HCT116 (cell line): ENCODE results near the gene OR2V2. TPM values are rescaled to one million over a fixed set of nuclear protein-coding genes. Genes with fewer than 3 reads are reported as not detected.

Source experiments
- ATAC-seq: fragments of 200-7000 bp; cut with Tn5 transposase; 2 replicates; pipeline ENCODE4 v1.9.1; 2020; ENCODE audit warnings: mild to moderate bottlenecking, moderate library complexity
- BruUV-seq: library from RNA; stranded (reverse); fragments of 400-500 nt; replicated peaks from 2 replicates; lab custom pipeline; 2021; lab: Mats Ljungman, UMichigan
- CTCF ChIA-PET: fragments of 300-600 bp; sonication (Branson Sonifier 250); formaldehyde crosslinking; loops from one replicate; lab custom pipeline; 2021; ENCODE audit warnings: antibody characterized with exemption; lab: Charles Lee
- POLR2A ChIA-PET: fragments of 300-600, 350-600 bp; sonication (Branson Sonifier 250); formaldehyde crosslinking; loops from one replicate; lab custom pipeline; 2021; ENCODE audit warnings: antibody characterized with exemption; lab: Charles Lee
- RAD21 ChIA-PET, 2 experiments: fragments of 300-600 bp; sonication (Branson Sonifier 250); formaldehyde crosslinking; loops; one replicate each; lab custom pipeline; 2023; ENCODE audit warnings: low total read pairs in 2 of 2; ENCODE audit not compliant: uncharacterized antibody in 2 of 2, unreplicated experiment in 2 of 2, low non-redundant PET in 1 of 2; lab: Charles Lee
- DNase-seq: peaks from one replicate; pipeline ENCODE4 v3.0.0-alpha.2; 2010; ENCODE audit warnings: low read depth, low spot score
- H2AFZ ChIP-seq: fragments of 200-600 bp; shearing (Covaris generic), sonication (generic); 2 replicates; pipeline ENCODE4 v1.6.1; 2017; ENCODE audit warnings: low read depth, mixed run types, mixed read lengths, antibody characterized with exemption, low read length; ENCODE audit not compliant: poor library complexity, severe bottlenecking
- H3K27ac ChIP-seq: 2 replicates; pipeline ENCODE4 v1.5.1; 2012; ENCODE audit warnings: low read depth, low read length
- H3K27me3 ChIP-seq: fragments of 200-600 bp; sonication (generic); 2 replicates; pipeline ENCODE4 v1.6.1; 2016; ENCODE audit warnings: mixed run types, low read length, mixed read lengths; ENCODE audit not compliant: insufficient read depth
- H3K36me3 ChIP-seq, 2 experiments: fragments of 200-500 bp in 1 of 2; fragments of 200-600 bp in 1 of 2; sonication (Bioruptor generic) in 1 of 2; sonication (generic) in 1 of 2; 2 replicates each; pipeline versions ENCODE4 v1.5.1 to v1.6.1; 2014 to 2016; ENCODE audit warnings: low read length in 2 of 2, inconsistent platforms in 1 of 2, mixed read lengths in 1 of 2, mixed run types in 1 of 2; ENCODE audit not compliant: insufficient read depth in 2 of 2, control insufficient read depth in 1 of 2
- H3K4me1 ChIP-seq, 2 experiments: fragments of 200-600 bp in 1 of 2; sonication (generic) in 1 of 2; 2 replicates each; pipeline versions ENCODE4 v1.5.1 to v1.6.1; 2012 to 2017; ENCODE audit warnings: low read length in 2 of 2, inconsistent platforms in 1 of 2, mild to moderate bottlenecking in 1 of 2, mixed read lengths in 1 of 2, mixed run types in 1 of 2, moderate library complexity in 1 of 2; ENCODE audit not compliant: insufficient read depth in 2 of 2, control insufficient read depth in 1 of 2
- H3K4me2 ChIP-seq: fragments of 200-600 bp; sonication (generic); 2 replicates; pipeline ENCODE4 v1.6.1; 2017; ENCODE audit warnings: mixed run types, low read length, mixed read lengths
- H3K4me3 ChIP-seq, 2 experiments: fragments of 200-600 bp in 1 of 2; sonication (generic) in 1 of 2; replicated peaks in 1 of 2; 2 replicates each; pipeline ENCODE4 v1.5.1; 2011 to 2016; ENCODE audit warnings: low read length in 2 of 2, control low read depth in 1 of 2, low read depth in 1 of 2, mild to moderate bottlenecking in 1 of 2, mixed read lengths in 1 of 2, mixed run types in 1 of 2
- H3K79me2 ChIP-seq: fragments of 200-600 bp; sonication (generic); 2 replicates; pipeline ENCODE4 v1.6.1; 2017; ENCODE audit warnings: mild to moderate bottlenecking, mixed run types, low read length, moderate library complexity, mixed read lengths; ENCODE audit not compliant: insufficient read depth
- H3K9ac ChIP-seq: fragments of 200-600 bp; sonication (generic); 2 replicates; pipeline ENCODE4 v1.6.1; 2016; ENCODE audit warnings: low read length, mixed read lengths
- H3K9me2 ChIP-seq: fragments of 200-600 bp; sonication (generic), shearing (Covaris generic); 2 replicates; pipeline ENCODE4 v1.6.1; 2017; ENCODE audit warnings: mixed run types, mild to moderate bottlenecking, moderate library complexity; ENCODE audit not compliant: insufficient read depth
- H3K9me3 ChIP-seq, 2 experiments: fragments of 200-500 bp in 1 of 2; fragments of 200-600 bp in 1 of 2; sonication (Bioruptor generic) in 1 of 2; sonication (generic) in 1 of 2; 2 replicates each; pipeline ENCODE4 v1.6.1; 2014 to 2017; ENCODE audit warnings: low read length in 2 of 2, mixed read lengths in 2 of 2, inconsistent platforms in 1 of 2, low read depth in 1 of 2, mild to moderate bottlenecking in 1 of 2, mixed run types in 1 of 2, moderate library complexity in 1 of 2; ENCODE audit not compliant: control insufficient read depth in 1 of 2, insufficient read depth in 1 of 2
- H4K20me1 ChIP-seq: fragments of 200-600 bp; sonication (generic), shearing (Covaris generic); 2 replicates; pipeline ENCODE4 v1.6.1; 2017; ENCODE audit warnings: mixed run types, mild to moderate bottlenecking, moderate library complexity; ENCODE audit not compliant: insufficient read depth
- SRF ChIP-seq: IDR thresholded peaks from 2 replicates; pipeline ENCODE4 v1.6.1; 2012; ENCODE audit warnings: low read depth
- YY1 ChIP-seq: IDR thresholded peaks from 2 replicates; pipeline ENCODE4 v1.6.1; 2011; ENCODE audit warnings: low read length, low read depth, moderate library complexity, mild to moderate bottlenecking; ENCODE audit not compliant: insufficient replicate concordance; ENCODE audit errors: extremely low read depth
- intact Hi-C: fragments of 100-400 bp; cut with micrococcal nuclease; formaldehyde crosslinking; loops from 2 replicates; pipeline ENCODE4 v1.10.0; 2022
- total RNA-seq: library from RNA; stranded (reverse); gene quantifications from one replicate; pipeline ENCODE4 v1.2.1, GENCODE V29; 2021; ENCODE audit not compliant: unreplicated experiment

The OR2V2 gene
- total RNA-seq, 1 experiment from 2014 or later = not detected

DNA sequence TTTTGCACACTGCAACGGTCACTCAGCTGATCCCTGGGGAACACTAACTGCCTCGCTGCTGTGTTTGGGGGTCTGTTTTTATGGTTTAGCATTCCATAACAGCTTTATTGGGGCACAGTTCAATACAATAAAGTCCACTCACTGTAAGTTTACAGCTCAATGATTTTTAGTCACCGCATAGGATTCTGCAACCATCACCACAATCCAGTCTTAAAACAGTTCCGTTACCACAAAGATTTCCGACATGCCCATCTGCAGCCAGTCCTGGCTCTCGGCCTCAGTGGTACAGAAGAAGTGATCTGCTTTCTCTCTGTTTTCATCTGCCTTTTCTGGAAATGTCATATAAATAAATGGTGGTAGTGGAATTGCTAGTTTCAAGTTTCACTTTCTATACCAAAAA, 23.6 kb downstream of the OR2V2 start:
- ATAC-seq (no peak), DNase-seq (no peak)
- Histone ChIP-seq H3K9me3 (no peaks in the 10 kb centered on the region), H3K4me3 (no peak overlapping the region), H3K27ac (no peak overlapping the region), H2AFZ (no peak overlapping the region), H3K9ac (no peak overlapping the region), H3K9me2 (no peaks in the 10 kb centered on the region), H3K4me2 (no peak overlapping the region), H3K4me1 (peaks cover 18 to 58% of the 10 kb centered on the region in 2 experiments; a peak in 3 of 4 replicates), H3K27me3 (no peaks in the 10 kb centered on the region), H3K36me3 (no peaks in the 10 kb centered on the region), H4K20me1 (no peaks in the 10 kb centered on the region), H3K79me2 (no peaks in the 10 kb centered on the region)
- ChIA-PET POLR2A (interaction anchor here (0.7 to 1.0 kb wide), 2 partner anchors 37 to 53 kb away, joined by 4 read pairs; no protein-coding TSS in a partner anchor), CTCF (interaction anchor here (0.8 kb wide), 1 partner anchor 53 kb away, joined by 3 read pairs; no protein-coding TSS in a partner anchor), RAD21 (no interaction called here)
- intact Hi-C loops = loop anchor here (5.0 kb wide), 2 partner anchors 51 to 309 kb away; partner anchors contain the start of genes TRIM41 and ZFP62
- no peak for TF ChIP-seq YY1
- no TSS peak for BruUV-seq

DNA sequence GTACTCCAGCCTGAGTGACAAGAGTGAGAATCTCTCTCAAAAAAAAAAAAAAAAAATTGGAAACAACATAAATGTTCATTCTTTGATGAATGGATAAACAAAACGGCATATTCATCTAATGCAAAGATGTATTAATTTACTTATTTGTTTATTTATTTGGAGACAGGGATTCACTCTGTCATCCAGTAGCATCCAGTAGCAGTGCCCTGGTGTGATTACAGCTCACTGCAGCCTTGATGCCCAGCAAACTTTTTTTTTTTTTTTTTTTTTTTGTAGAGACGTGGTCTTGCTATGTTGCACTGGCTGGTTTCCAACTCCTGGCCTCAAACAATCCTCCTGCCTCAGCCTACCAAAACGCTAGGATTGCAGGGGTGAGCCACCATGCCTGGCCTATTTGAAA, 24.4 kb downstream of the OR2V2 start:
- Histone ChIP-seq H3K9ac (no peak overlapping the region), H3K36me3 (no peaks in the 10 kb centered on the region), H3K9me2 (no peaks in the 10 kb centered on the region), H3K4me2 (peak overlapping the region; percentile 90; the same call in 1 of the 2 replicates), H3K4me1 (peaks cover 18 to 58% of the 10 kb centered on the region in 2 experiments; a peak in 3 of 4 replicates), H3K4me3 (no peak overlapping the region), H3K27me3 (no peaks in the 10 kb centered on the region), H3K27ac (no peak overlapping the region), H2AFZ (no peak overlapping the region), H3K79me2 (no peaks in the 10 kb centered on the region), H4K20me1 (no peaks in the 10 kb centered on the region), H3K9me3 (no peaks in the 10 kb centered on the region)
- no TSS peak for BruUV-seq
- DNase-seq = no peak
- CTCF ChIA-PET = interaction anchor here (0.6 to 2.0 kb wide), 3 partner anchors 10 to 38 kb away, joined by 3 to 5 read pairs (median 5); no protein-coding TSS in a partner anchor
- ATAC-seq = no peak
- TF ChIP-seq SRF = no peak
- RAD21 ChIA-PET = no interaction called here
- intact Hi-C loops = loop anchor here (2.0 to 5.0 kb wide), 3 partner anchors 17 to 309 kb away; partner anchors contain the start of genes TRIM41 and ZFP62
- POLR2A ChIA-PET = no interaction called here
